DMS114 treated with DMSO at 0.1 percent for 48 hours (cell line): ENCODE data around the gene XCL2.
"Not testable (repeated sequence)": the region's sequence is repeated elsewhere in the genome, so short reads cannot be mapped to it uniquely, and the experiment has no call there.

ENCODE experiments used
- DNase-seq: peaks from one replicate; lab custom pipeline; 2025; ENCODE audit not compliant: unreplicated experiment; lab: John Stamatoyannopoulos, UW

The XCL2 gene, protein sequence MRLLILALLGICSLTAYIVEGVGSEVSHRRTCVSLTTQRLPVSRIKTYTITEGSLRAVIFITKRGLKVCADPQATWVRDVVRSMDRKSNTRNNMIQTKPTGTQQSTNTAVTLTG

GRCh38 chr1:168543840-168544498 lies at the start of gene XCL2:
Gene XCL2 (minus strand): TSS chr1:168543997. CDS start chr1:168543964, 33 bp downstream.
- not testable (repeated sequence) for DNase-seq

GRCh38 chr1:168591641-168592250 lies 47.9 kb upstream of the XCL2 start:
- DNase-seq: no peak

DNA sequence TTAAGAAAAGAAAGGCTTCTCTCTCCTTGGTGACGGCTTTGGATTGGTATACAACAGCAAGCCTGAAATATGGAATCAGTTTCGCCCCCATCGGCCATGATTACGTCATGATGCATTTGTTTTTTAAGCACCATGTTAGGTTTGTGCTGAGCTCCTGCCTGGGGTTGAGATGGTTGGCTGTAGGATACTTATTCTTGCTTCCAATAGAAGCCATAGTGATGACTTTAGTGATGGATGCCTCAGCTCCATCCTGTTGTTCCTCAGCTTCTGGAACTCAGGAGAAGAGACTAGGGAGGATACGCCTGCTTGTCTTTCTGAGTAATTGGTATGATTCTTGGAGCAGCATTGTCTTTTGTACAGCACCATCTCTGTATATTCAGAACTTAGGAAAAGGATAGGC lies 47.3 kb upstream of the XCL2 start:
- DNase-seq: no peak

DNA sequence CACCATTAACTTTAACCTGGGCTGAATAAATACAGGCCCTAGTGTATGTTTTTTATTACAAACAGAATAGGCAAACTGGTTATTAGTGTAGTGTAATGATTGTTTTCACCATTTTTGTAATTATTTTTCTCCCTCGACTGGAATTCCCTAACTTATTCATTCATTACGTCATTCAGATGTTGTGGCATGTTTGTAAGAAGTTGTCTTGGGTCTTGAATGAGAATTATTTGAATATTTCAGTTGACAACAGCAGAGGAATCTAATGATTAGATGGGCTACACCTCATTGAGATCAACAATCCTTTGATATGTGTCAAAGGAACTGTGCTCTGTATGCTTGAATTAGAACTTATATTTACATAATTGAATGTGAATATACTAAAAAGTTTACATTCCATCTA lies 45.4 kb upstream of the XCL2 start:
- DNase-seq: no peak

DNA sequence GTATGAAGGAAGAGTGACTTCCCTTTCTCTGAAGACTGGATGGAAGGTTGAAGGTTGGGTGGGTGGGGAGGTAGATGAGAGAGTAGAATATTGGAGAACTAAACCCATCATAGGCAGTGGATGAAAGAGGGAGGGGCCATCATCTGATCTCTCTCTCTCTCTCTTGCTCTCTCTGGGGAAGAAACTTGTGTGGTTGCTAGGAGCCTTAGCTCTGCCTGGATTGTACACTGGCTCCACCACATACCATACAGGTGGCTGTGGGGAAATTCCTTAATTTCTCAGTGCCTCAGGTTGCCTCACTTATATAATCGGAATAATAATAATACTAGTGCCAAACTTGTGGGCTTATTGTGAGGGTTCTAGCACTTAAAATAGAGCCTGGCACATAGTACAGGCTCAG lies 42.1 kb upstream of the XCL2 start:
- DNase-seq: no peak

- no peak for DNase-seq
Observed at GRCh38 chr1:168585191-168585590, 41.4 kb upstream of the XCL2 start.

DNA sequence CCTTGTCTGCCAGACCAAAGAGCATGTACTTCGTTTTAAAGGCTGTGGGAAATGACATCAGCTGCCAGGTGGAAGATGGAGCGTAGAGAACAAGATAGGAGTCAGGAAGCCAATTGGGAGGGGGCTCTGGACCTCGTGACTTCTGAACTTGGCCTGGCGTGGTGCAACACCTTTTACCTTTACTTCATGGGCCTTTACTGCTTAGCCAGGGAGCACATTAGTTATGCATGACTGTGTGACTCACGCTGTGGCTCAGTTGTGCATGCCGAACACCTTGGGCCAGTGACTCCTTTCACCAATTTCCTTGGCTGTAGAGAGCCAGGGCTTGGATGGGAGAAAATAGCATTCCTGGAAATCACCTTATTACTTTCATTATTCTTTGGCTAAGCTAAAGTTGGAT lies 39.8 kb upstream of the XCL2 start:
- DNase-seq: no peak

- DNase-seq: no peak
Observed at GRCh38 chr1:168582688-168583336, 39.0 kb upstream of the XCL2 start.

GRCh38 chr1:168581817-168582572 lies 38.2 kb upstream of the XCL2 start:
- DNase-seq: no peak

- not testable (repeated sequence) for DNase-seq
Observed at GRCh38 chr1:168580991-168581390, 37.2 kb upstream of the XCL2 start.

DNA sequence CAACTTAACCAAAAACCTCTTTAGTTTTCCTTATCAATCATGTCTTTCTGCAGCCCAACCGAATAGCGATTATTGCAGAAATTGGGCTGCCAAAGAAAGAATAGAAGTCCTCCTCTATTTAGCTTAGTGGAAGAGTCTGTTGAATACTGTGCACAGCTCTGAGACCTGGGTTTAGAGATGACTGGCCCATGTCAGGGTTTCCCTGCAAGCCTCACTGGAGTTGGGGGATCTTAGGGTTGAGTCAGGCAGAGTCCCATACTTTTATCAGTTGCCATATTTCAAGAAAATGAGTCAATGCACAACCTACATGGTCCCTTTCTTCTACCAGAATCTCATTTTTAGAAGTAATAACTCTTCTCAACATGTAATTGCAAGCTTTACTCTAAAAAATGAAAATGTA lies 36.5 kb upstream of the XCL2 start:
- not testable (repeated sequence) for DNase-seq

GRCh38 chr1:168578531-168579185 lies 34.9 kb upstream of the XCL2 start:
- not testable (repeated sequence) for DNase-seq

GRCh38 chr1:168576245-168576688 lies 32.5 kb upstream of the XCL2 start, which contains the start of gene XCL1:
Gene XCL1 (plus strand): TSS chr1:168576605. CDS start chr1:168576638, 33 bp downstream.
- not testable (repeated sequence) for DNase-seq

GRCh38 chr1:168574234-168574633 lies 30.4 kb upstream of the XCL2 start:
- DNase-seq: peak; percentile 4

DNA sequence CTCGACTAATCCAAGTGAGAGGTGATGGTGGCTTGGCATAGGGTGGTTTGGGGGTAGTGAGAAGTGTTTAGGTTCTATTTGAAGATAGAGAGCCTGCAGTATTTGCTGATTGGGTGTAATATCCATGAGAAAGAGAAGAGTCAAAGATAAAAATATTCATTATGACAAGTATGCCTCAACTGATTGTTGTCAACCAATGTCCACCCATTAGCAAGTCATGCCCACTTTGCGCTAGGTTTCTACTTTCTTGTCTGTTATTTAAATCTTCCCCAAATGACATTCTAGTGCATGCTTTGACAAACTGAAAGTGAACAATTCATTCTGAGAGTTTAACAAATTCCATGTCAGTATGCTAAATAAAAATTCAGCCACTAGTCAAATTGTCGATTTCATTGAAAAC lies 28.8 kb upstream of the XCL2 start:
- DNase-seq: no peak

DNA sequence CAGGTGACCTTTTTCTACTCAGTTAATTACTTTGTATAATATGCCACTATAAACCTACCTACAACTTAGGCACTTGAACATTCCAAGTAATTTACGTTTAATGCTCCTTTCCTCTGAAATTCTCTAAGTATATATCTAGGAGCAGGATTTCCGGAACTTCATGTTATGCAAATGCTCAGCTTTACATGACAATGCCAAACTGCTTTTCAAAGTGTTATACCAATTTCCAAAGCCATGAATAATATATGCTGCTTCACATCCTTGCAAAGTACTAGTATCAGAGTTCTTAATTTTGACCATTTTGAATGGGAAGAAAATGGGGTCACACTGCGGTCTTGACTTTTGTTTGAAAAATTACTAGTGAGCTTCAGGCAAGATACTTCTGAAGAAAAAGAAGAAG lies 26.9 kb upstream of the XCL2 start:
- no peak for DNase-seq

GRCh38 chr1:168568346-168568745 lies 24.5 kb upstream of the XCL2 start:
- DNase-seq: no peak

GRCh38 chr1:168567568-168567967 lies 23.8 kb upstream of the XCL2 start:
- DNase-seq: no peak

DNA sequence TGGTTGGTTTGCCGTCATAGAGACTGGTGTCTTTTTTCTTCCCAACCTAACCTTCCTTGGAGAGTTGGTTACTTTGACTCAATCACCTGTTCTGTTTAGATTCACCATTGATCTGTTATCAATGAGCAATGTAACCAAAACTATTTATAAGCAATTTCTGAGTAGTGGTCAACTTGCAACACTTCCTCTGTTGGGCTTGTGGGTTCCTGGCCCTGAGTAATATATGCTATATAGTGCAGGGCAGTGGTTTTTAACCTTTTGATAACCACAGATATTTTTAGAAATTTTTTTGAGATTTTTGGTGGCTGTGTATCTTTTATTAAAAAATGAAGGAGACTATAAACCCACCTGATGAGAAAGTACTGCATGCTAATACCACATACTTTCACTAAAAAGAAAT lies 23.2 kb upstream of the XCL2 start:
- DNase-seq: no peak

DNA sequence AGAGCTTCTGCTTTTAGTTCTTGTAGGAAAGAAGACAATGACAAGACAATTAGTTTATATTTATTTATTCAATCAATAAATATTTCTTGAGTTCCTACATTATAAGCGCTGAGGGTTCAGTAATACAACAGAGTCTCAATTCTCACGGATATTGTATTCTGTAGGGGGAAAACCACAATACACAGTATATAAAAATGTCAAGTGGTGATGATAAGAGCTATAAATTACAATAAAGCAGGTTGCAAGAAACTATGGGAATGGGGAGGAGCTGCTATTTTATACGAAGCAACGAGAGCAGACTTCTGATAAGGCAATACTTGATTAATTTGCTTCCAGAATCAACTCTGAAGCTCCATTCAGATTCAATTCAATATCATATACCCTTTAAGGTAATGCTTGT lies 22.0 kb upstream of the XCL2 start:
- DNase-seq: no peak

- no peak for DNase-seq
Observed at GRCh38 chr1:168561989-168562388, 18.2 kb upstream of the XCL2 start.
